SKM-1 (cell line): ENCODE measurements around the gene CRYBA4.

Experiments
- DNase-seq: peaks from one replicate; lab custom pipeline; 2025; ENCODE audit not compliant: unreplicated experiment; lab: John Stamatoyannopoulos, UW

CRYBA4 gene

DNA sequence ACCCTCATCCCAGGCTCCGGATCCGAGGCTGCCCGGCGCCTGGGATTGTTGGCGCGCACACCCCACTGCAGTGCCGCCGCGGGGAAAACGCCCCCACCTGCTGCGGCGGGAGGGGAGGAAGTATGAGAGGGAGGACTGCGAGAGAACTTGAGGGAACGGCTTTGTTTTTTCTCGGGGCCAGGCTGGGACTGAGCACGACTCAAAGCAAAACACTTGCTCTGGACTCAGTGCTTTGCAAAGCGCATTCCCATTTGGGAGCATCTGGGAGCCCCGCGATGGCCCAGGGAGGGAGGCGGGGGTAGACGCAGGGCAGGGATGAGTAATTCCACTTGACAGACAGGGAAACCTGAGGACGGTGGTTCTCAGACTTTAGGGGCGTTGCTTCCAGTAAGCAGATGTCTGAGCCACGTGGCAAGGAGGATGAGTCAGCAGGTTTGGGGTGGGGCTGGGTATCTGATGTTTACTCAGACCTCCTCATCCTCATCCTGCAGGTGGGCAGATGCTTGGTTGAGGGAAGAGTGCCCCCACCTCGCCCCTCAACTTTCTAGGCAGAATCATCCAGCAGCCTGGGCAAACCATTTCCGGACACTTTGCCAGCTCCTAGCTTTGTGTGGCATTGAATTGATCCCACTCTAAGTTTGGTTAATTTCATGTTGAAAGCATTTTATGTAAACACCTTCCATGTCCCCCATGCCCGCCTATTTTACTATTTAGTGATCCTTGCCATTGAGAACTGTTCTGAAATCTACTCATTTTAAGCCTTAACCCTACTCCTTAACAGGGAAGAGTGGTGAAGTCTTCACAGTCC is 37.1 kb downstream of the CRYBA4 start:
- DNase-seq: peak; percentile 48

DNA sequence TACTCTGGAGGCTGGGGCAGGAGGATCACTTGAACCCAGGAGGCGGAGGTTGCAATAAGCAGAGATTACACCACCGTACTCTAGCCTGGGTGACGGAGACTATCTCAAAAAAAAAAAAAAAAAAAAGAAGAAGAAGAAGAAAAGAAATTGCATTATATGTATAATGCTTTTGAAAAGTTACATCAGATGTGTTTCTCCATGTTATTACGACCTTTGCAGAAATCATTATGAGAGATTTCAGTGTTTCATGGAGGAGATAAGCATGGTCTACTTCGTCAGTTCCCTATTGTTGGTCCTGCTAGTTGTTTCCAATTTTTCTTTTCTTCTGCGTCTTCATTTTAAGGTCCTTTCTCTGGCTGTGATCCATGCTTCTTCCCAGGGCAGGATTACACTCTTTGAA is 38.6 kb downstream of the CRYBA4 start:
- DNase-seq: no peak

DNA sequence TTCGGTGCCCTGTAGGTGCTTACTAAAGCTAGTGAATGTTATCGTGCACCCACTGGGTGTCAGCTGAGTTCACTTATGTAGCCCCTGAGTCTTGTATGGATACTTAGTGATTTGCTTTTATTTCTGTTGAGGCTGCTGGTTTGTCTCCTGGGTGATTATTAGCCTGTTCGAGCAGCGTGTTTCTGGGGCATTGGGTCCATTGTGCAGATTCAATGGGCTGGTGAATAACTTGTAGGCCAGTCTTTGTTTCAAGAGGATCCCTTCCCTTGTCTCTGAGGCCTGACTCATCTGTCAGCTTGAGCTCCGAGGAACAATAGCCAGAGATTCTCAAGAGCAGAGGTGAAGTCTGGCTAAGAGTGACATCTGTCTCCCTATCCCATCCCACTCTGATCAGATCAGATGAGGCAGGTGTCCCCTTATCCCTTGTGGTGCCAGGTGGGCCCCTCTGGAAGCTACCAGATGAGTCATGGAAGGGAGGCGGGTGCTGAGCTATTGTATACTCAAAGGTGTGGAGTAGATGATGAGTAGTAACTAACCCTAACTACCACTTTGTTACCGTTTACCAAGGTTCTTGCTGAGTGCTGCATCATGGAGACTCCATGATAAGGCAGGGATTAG is 39.3 kb downstream of the CRYBA4 start:
- DNase-seq: no peak

DNA sequence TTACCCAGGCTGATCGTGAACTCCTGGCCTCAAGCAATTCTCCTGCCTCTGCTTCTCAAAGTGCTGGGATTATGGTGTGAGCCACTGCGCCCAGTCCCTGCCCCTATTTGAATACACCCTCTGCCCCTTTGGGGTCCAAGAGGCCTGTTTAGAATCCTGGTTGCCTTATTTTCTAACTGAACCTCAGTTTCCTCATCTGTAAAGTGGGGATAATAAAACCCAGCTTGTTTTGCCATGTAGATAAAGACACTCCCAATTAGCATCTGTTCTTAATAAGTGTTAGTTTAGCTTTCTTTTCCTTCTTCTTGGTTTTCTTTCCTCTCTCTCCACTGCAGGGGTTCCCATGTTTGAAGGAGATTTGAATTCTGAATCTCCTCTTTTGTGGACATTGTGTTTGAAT is 40.4 kb downstream of the CRYBA4 start:
- DNase-seq: no peak

DNA sequence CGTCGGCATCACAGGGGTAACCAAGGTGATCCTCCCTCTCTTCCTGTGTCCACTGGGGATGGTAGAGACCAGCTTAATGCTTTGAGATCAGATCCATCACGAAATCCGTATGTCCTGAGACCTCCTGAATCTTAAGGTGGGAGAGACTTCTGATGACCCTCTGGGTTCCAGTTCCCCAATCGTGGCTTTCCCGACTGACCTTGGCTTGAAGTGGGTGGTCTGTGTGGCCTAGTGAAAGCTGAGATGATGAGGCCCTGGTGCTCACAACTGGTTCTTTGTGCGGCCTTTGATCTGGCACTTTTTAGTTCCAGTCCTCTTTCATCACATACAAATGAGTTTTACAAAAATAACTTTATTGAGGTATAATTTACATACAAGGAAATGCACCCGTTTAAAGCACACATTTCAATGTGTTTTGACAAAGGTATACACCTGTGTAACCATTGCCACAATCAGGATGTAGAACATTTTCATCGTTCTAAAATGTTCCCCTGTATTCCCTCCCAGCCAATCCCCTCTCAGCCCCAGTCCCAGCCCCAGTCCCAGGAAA is 41.7 kb downstream of the CRYBA4 start:
- no peak for DNase-seq

DNA sequence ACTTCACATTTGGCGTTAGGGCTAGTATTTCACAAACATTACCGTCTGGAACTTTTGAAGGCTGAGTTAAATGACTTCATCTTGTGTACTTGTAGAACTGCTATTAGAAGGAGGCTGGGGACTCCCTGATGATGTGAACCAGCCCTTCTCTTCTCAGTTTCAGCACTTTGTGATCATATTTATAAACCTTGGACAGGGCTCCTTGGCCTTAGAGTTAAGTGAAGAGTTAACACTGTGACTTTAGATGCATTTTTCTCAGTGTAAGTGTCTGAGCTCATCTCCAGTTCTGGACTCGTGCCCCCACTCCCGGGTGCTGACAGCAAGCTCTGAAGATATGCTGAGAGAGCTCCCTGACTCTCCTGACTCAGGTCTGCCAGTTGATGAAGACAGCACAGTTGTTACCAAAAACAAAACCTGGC is 44.1 kb downstream of the CRYBA4 start:
- DNase-seq: no peak

DNA sequence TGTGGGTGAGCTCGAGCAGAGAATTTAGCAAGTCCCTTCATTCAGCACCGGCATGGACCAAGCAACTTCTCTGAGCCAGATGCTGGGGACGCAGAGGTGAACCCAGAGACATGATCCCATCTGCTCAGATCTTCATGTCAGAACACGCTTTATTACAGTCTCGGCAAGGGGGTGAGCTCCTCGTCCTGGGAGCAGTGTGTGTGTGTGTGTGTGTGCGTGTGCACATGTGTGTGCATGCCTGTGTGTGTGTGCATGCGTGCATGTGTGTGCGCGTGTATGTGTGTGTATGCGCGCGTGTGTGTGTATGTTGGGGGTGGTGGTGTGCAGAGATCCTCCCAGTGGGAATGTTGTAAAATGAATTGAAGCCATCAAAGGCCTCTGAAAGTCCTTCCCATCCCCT is 45.4 kb downstream of the CRYBA4 start:
- no peak for DNase-seq

DNA sequence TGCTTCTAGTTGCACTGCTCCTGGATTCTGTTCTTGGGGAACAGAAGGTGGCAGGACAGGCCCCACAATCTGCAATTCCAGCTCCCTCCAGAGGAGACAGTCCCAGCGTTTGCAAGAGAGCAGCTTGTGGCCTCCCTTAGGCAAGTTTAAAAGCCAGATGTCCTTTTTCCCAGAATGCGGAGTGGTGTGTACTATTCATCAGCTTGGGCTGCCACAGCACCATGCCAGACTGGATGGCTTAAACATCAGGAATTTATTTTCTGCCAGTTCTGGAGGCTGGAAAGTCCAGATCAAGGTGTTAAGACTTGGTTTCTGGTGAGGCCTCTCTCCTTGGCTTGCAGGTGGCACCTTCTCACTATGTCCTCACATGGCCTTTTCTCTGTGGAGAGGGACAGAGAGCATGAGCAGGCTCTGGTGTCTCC is 47.3 kb downstream of the CRYBA4 start:
- peak; percentile 57 for DNase-seq

DNA sequence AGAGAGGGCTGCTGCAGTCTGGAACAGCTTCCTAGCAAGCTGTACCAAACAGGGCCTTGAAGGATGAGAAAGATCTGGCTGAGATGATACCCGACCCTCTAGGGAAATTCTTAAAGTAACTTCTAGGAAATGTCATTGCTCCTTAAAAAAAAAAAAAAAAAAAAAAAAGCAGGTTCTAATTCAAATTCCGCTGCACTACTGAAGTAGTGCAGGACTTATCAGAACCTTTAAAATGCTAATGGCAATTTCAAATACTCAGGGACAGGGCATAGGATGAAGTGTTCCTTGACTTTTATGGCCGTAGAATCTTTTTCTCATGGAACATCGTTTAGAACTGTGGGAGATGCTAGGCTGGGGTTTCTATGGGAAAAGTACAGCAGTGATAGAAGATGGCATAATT is 48.7 kb downstream of the CRYBA4 start:
- no peak for DNase-seq

DNA sequence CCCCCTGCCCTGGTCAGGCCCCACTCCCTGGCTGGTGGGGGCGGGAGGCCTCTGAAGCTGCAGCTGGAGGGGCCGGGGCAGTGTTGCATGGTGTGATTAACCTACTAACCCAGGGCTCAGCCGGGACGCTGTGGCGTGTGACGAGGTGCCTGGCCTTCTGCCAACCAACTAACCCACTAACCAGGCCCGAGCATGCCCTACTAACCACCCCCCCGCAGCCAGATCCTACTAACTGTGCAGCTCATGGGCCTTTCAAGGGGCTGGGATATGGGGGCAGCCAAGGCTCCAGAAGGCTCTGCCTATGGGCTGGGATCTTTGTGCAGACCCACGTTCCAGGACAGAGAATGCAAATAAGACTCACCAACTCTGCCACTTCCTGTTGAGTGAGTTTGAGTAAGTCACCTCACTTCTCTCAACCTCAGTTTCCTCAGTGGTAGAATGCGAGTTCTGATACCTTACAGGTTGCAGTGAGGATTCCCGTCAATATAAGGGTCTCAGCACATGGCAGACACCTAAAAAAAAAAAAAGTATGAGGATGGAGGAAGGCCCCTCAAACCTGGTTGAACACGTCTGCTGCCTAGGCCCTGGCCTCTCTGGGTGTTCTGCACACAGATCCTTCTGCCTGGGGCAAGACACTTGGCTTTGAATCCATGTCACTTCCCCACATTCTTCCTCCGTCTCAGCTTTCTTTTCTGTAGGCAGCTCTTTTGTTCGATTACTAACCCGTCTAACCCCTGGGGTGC is 49.7 kb downstream of the CRYBA4 start:
- no peak for DNase-seq

DNA sequence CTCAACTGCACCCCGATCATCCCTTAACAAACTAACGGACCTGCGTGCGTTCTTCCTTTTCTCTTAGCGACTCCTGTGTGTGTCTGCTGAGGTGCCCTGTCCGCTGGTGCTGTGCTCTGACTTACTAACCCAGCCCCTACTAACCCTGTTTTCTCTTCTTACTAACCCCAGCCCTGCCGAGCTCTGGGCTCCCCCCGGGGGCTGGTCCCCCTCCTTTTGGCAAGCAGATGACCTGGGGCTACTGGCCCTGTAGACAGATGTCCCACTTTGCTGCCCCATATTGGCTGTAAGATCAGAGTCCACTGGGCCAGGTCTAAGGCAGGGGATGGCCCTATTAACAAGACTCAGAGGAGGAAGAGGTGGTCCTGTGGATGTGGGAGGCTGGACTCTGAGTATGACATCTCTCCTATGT is 50.3 kb downstream of the CRYBA4 start:
- no peak for DNase-seq

DNA sequence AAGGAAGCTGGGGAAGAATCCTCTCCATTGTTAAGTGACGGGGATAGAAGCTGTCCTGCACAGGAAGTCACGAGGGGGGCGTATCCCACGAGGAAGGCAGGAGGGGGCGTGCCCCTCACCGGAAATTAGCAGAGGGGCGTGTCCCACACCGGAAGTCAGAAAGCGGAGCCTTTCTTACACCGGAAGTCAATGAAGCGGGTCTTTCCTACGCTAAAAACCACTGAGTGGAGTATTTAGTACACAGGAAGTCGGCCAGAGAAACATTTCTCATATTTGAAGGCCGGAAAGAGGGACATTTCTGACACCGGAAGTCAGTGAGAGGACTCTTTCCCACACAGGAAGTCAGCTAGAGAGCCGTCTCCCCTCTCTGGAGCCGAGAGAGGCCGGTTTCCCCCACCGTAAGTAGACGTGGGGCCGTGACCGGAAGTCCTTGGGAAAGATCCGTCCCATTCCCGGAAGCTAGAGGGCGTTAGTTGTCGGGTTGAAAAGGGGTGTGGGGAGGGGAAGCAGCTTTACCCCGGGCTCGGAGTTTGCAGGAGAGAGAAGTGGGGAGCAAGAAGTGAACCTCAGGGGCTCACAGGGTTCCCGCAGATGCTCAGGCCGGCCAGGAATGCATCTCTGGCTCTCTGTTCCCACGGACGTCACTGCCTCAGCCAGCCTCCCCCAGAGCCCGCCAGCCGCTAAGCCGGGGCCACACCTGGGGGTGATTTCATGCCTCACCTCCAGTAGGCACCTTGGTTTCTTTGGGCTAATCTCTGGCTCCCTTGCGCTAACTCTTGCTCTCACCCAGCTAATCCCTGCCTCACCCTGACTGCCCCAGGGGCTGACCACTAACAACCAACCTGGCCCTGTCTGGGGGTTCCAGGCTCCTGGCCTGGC is 51.1 kb downstream of the CRYBA4 start:
- peak; percentile 91 for DNase-seq

DNA sequence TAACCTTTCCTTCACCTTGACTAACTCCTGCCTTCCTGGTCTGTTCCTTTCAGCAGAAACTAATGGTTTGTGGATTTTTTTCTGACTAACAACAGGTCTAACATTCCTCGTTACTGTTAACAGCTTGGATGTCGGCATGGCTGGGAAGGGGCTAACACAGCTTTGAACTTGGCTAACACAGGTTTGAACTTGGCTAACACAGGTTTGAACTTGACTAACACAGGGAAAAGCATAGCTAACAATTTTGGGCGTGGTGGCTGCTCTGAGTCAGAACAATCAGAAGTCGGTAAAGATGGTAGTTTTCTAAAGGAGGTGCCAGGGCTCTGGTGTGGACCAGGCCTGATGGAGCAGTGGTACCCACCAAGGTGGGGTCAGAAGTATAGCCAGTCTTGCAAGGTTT is 51.7 kb downstream of the CRYBA4 start:
- no peak for DNase-seq

DNA sequence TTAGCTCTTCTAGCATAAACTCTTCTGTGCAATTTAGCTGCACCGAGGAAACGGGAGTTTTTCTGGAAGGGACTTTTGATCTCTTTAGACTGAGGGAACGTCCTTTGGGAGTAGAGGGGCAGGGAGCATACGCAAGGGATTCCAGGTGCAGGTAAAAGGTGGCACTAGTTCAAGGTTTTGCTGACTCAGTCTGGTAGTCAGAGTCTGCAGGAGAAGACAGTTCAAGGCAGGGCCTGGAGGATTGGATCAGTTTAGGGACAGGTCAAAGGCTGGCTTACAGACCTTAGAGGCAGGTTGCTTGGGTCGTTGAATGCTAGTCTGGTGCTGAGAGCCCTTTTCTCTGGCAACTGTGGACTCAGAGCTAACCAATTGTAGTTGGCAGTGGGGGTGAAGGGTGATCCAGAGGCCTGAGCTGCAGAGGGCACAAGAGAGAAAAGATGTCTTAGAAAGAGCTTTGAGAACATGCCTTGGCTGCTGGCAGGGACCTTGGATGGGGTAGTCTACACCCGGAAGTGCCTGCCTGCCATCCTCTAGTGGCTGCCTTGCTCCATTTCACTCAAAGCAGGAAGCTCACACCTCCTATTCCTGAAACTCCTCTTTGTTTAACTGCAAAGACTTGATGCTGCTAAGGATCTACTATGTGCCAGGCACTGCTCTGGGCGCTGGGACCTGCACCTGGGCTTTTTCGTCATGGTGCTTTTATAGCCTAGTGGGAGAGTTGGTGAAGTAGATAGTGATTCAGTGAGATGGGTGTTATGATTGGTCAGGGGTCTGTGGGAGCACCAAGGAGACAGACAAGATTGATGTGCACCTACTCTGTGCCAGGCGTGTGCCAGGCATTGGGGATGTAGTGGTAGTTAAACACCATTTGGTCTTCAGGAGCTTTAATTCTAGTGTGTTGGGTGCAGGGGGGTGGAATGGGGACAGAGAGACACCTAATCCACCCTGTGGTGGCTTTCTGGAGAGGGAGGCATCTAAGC is 52.7 kb downstream of the CRYBA4 start:
- DNase-seq: no peak

DNA sequence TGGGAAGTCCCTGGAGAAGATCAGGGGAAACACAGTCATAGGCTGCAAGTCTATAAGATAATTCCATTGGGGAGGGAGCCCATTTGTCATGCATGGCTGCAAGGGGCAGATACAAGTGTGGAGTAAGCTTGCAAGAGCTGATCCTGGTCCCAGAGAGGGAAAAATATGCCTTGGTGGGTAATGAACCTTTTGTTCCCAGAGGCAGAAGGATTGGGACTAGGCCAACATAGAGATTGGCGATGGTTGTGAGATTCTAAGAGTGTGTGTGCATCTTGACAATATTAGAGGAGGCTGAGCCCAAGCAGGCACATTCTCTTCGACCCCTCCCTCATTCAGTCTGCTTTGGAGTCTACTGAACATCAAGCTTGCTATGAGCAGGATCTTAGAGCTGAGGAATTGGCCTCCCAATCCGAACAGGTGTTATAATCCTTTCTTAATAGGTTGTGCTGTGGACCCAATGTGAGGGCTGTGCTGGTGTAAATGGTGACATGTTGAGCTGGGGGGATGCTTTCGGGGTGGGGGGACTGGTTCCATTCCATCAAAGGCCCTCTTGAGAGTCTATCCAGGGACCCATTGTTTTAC is 54.0 kb downstream of the CRYBA4 start:
- no peak for DNase-seq

DNA sequence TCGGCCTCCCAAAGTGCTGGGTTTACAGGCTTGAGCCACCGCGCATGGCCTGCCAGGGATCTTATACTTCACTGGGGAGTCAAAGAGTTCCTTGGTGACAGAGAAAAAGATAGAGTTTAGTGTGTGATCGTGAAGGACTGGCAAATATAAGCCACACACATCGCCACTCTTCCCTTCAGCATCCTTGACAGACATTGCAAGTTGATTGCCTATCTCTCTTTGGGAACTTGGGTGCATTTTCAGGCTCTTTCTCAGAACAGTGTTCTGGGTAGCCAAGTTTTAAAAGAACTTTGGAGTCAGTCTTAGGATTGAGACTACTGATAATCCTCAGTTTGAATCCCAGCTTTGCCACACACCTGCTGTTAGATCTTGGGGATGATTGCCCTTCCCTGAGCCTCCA is 55.5 kb downstream of the CRYBA4 start:
- DNase-seq: no peak

DNA sequence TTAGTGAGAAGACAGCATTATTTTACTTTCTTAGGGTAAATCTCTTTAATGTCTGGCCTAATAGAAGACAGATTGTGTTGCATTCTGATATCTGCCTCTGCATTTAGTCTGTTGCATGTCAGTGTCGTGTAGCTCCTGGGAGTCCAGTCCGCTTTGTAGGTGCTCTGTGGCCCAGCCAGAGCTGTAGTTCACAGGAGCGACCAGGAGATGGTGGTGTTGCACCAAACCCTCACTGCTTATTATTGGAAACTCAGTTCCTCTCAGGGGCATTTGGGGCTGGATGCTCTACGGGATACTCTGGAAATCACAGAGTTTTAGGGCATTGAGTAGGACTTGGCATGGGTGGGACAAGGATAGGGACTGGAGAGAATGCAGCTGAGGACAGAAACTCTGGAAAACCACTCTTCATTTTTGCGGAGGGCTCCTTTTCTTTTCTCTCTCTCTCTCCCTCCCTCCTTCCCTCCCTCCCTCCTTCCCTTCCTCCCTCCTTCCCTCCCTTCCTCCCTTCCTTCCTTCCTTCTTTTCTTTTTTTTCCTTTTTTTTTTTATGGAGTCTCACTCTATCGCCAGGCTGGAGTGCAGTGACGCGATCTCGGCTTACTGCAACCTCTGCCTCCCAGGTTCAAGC is 57.4 kb downstream of the CRYBA4 start:
- DNase-seq: peak; percentile 48
